Left lobe of liver (tissue), 2 donors: ENCODE results near the gene LIPC. TPM values are rescaled to one million over a fixed set of nuclear protein-coding genes. Genes with fewer than 3 reads are reported as not detected.
"Not testable (repeated sequence)": the region's sequence is repeated elsewhere in the genome, so short reads cannot be mapped to it uniquely, and the experiment has no call there.

Experiments
- ATAC-seq: fragments of 200-7000 bp; cut with Tn5 transposase; one replicate; pipeline ENCODE4 v1.9.1; 2020; ENCODE audit warnings: mild to moderate bottlenecking, moderate library complexity
- DNase-seq: peaks from one replicate; pipeline ENCODE4 v3.0.0-alpha.2; 2020; ENCODE audit warnings: low spot score
- total RNA-seq: library from RNA; stranded (reverse); gene quantifications from one replicate; pipeline ENCODE4 v1.2.1, GENCODE V29; 2021
- donor health status: DM: no; HTN: no; CAD: no; lungs with moderate emphysema.
- donor health status: DM: no; HTN: yes; CAD: no.

Gene LIPC
- total RNA-seq, 1 donor from 2014 or later: 202 TPM

GRCh38 chr15:58597943-58598828, 166.4 kb downstream of the LIPC start:
- ATAC-seq (no peak), DNase-seq (no peak)

- DNase-seq (no peak), ATAC-seq (no peak)
Observed at GRCh38 chr15:58598829-58599210, 167.0 kb downstream of the LIPC start.

GRCh38 chr15:58602823-58603222, 171.0 kb downstream of the LIPC start:
- no peak for ATAC-seq

GRCh38 chr15:58603927-58604326, 172.1 kb downstream of the LIPC start:
- ATAC-seq, DNase-seq: not testable (repeated sequence)

More at GRCh38 chr15:58602823-58603222, 171.0 kb downstream of the LIPC start:
- no peak for DNase-seq

GRCh38 chr15:58604455-58604923, 172.7 kb downstream of the LIPC start:
- peak; percentile 64 for ATAC-seq
- DNase-seq: no peak

- DNase-seq (no peak), ATAC-seq (no peak)
Observed at GRCh38 chr15:58605931-58606530, 174.2 kb downstream of the LIPC start.

- no peak for ATAC-seq
- no peak for DNase-seq
Observed at GRCh38 chr15:58606577-58607080, 174.8 kb downstream of the LIPC start.

GRCh38 chr15:58608129-58608590, 176.4 kb downstream of the LIPC start:
- DNase-seq (no peak), ATAC-seq (no peak)

GRCh38 chr15:58608711-58609110, 176.9 kb downstream of the LIPC start:
- no peak for ATAC-seq
- no peak for DNase-seq

- ATAC-seq: no peak
- DNase-seq: no peak
Observed at GRCh38 chr15:58611731-58612676, 180.2 kb downstream of the LIPC start.

- no peak for ATAC-seq
Observed at GRCh38 chr15:58616171-58616570, 184.4 kb downstream of the LIPC start.

More at GRCh38 chr15:58616171-58616570, 184.4 kb downstream of the LIPC start:
- no peak for DNase-seq
